Naive thymus-derived CD4-positive, alpha-beta T cell (primary cell): ENCODE measurements around the gene ATF6. TPM values are rescaled to one million over a fixed set of nuclear protein-coding genes. Genes with fewer than 3 reads are reported as not detected.
"Not testable (repeated sequence)": the region's sequence is repeated elsewhere in the genome, so short reads cannot be mapped to it uniquely, and the experiment has no call there.

Experiments used
- ATAC-seq: fragments of 150-1000 bp; cut with Tn5 transposase; 2 replicates; pipeline ENCODE4 v1.10.0; 2021; ENCODE audit warnings: mild to moderate bottlenecking, moderate library complexity
- CTCF ChIA-PET: fragments of 350-600 bp; sonication (Branson Sonifier 250); formaldehyde crosslinking; loops from one replicate; lab custom pipeline; 2021; ENCODE audit warnings: antibody characterized with exemption; lab: Charles Lee
- POLR2A ChIA-PET: fragments of 350-600 bp; sonication (Branson Sonifier 250); formaldehyde crosslinking; loops from one replicate; lab custom pipeline; 2021; ENCODE audit warnings: antibody characterized with exemption, inconsistent platforms; lab: Charles Lee
- DNase-seq, 9 donors: peaks; one replicate each; pipeline versions ENCODE4 v3.0.0 to v3.0.0-alpha.2; 2020 to 2022; ENCODE audit warnings: mixed read lengths in 1 of 9
- H3K27ac ChIP-seq: one replicate; pipeline ENCODE4 v1.7.0; 2013; ENCODE audit warnings: mild to moderate bottlenecking, low read depth, low read length, moderate library complexity
- H3K27me3 ChIP-seq, 2 donors: one replicate each; pipeline ENCODE4 v1.7.0; 2013; ENCODE audit warnings: low read length in 2 of 2, mild to moderate bottlenecking in 2 of 2, moderate library complexity in 2 of 2; ENCODE audit not compliant: control insufficient read depth in 2 of 2, insufficient read depth in 2 of 2
- H3K36me3 ChIP-seq, 3 experiments: 1 replicate in 2 of 3; 2 replicates in 1 of 3; pipeline ENCODE4 v1.7.0; 2013; ENCODE audit warnings: low read length in 3 of 3, mild to moderate bottlenecking in 3 of 3, moderate library complexity in 1 of 3; ENCODE audit not compliant: insufficient read depth in 3 of 3, control insufficient read depth in 2 of 3
- H3K4me1 ChIP-seq, 2 donors: one replicate each; pipeline ENCODE4 v1.7.0; 2013; ENCODE audit warnings: low read length in 2 of 2, mild to moderate bottlenecking in 2 of 2, moderate library complexity in 1 of 2; ENCODE audit not compliant: control insufficient read depth in 2 of 2, insufficient read depth in 2 of 2
- H3K4me3 ChIP-seq: 2 replicates; pipeline ENCODE4 v1.7.0; 2013; ENCODE audit warnings: mild to moderate bottlenecking, low read length
- H3K9me3 ChIP-seq, 3 experiments: 1 replicate in 2 of 3; 2 replicates in 1 of 3; pipeline ENCODE4 v1.7.0; 2013; ENCODE audit warnings: low read length in 3 of 3; ENCODE audit not compliant: control insufficient read depth in 2 of 3
- H3K27ac Mint-ChIP-seq, 9 donors: one replicate each; pipeline ENCODE4 v1.8.0; 2020 to 2022; ENCODE audit warnings: mixed read lengths in 9 of 9, mild to moderate bottlenecking in 8 of 9, moderate library complexity in 5 of 9, inconsistent platforms in 2 of 9
- H3K27me3 Mint-ChIP-seq, 5 donors: one replicate each; pipeline ENCODE4 v1.8.0; 2021 to 2022; ENCODE audit warnings: mixed read lengths in 5 of 5, mild to moderate bottlenecking in 1 of 5
- H3K36me3 Mint-ChIP-seq, 5 donors: one replicate each; pipeline ENCODE4 v1.8.0; 2020 to 2022; ENCODE audit warnings: mixed read lengths in 5 of 5, mild to moderate bottlenecking in 3 of 5, inconsistent platforms in 1 of 5
- H3K4me1 Mint-ChIP-seq, 7 donors: one replicate each; pipeline ENCODE4 v1.8.0; 2020 to 2022; ENCODE audit warnings: mixed read lengths in 7 of 7, mild to moderate bottlenecking in 3 of 7, inconsistent platforms in 1 of 7
- H3K4me3 Mint-ChIP-seq, 10 donors: one replicate each; pipeline ENCODE4 v1.8.0; 2020 to 2022; ENCODE audit warnings: mild to moderate bottlenecking in 10 of 10, mixed read lengths in 10 of 10, moderate library complexity in 6 of 10, inconsistent platforms in 2 of 10
- H3K9me3 Mint-ChIP-seq, 11 donors: one replicate each; pipeline ENCODE4 v1.8.0; 2020 to 2022; ENCODE audit warnings: mixed read lengths in 11 of 11, mild to moderate bottlenecking in 4 of 11, inconsistent platforms in 1 of 11, moderate library complexity in 1 of 11
- intact Hi-C, 2 donors: fragments of 100-400 bp; cut with micrococcal nuclease; formaldehyde crosslinking; loops; one replicate each; pipeline ENCODE4 v1.15.1; 2023
- polyA plus RNA-seq, 2 donors: library from polyadenylated mRNA; unstranded; fragments of 300-500 nt; fragmentation: Illumina TruSeq; gene quantifications; one replicate each; pipeline ENCODE4 v1.2.3, GENCODE V29; 2021
- total RNA-seq, 6 experiments: library from RNA in 5 of 6; stranded (reverse) in 5 of 6; gene quantifications; 1 replicate in 5 of 6; 2 replicates in 1 of 6; pipeline ENCODE4 v1.2.3 and lab custom pipeline; 2021 to 2026

ATF6 gene
- total and polyA plus RNA-seq, 7 experiments from 2014 or later, result 17.9 to 27.5 (median 22.5) TPM

DNA sequence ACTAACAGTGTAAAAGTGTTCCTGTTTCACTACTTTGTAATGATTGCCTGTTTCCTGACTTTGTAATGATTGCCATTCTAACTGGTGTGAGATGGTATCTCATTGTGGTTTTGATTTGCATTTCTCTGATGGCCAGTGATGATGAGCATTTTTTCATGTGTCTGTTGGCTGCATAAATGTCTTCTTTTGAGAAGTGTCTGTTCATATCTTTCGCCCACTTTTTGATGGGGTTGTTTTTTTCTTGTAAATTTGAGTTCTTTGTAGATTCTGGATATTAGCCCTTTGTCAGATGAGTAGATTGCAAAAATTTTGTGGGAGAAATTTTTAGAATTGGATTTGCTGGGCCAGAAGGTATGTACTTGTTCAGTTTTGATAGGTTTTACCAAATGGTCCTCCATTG is 43.5 kb downstream of the ATF6 start:
- H3K27ac Mint-ChIP-seq, CTCF ChIA-PET, H3K4me1 ChIP-seq, ATAC-seq, H3K4me3 ChIP-seq, H3K9me3 ChIP-seq, H3K27me3 ChIP-seq, H3K4me3 Mint-ChIP-seq, H3K27ac ChIP-seq, H3K27me3 Mint-ChIP-seq, DNase-seq, POLR2A ChIA-PET: not testable (repeated sequence)
- H3K4me1 Mint-ChIP-seq, result peaks cover 3 to 25% (median 15%) of the 10 kb centered on the region in 7 donors
- H3K9me3 Mint-ChIP-seq, result peaks cover 0 to 21% (median 13%) of the 10 kb centered on the region in 11 donors
- peaks cover 11 to 64% (median 51%) of the 10 kb centered on the region in 5 donors for H3K36me3 Mint-ChIP-seq
- H3K36me3 ChIP-seq, result peaks cover 0 to 31% (median 0%) of the 10 kb centered on the region in 3 experiments
- intact Hi-C loops, result loop anchor here in 1 of 2 donors (5.0 kb wide), 1 partner anchor 33 kb away; no protein-coding TSS in a partner anchor

GRCh38 chr1:161810780-161811179 is 44.7 kb downstream of the ATF6 start:
- H3K36me3 Mint-ChIP-seq, result peaks cover 11 to 64% (median 52%) of the 10 kb centered on the region in 5 donors
- Histone ChIP-seq H3K27me3 (no peaks in the 10 kb centered on the region), H3K27ac (no peak overlapping the region), H3K36me3 (peaks cover 0 to 31% (median 0%) of the 10 kb centered on the region in 3 experiments), H3K4me1 (no peaks in the 10 kb centered on the region), H3K4me3 (no peak overlapping the region), H3K9me3 (no peaks in the 10 kb centered on the region)
- H3K9me3 Mint-ChIP-seq, result peaks cover 0 to 21% (median 13%) of the 10 kb centered on the region in 11 donors
- no peak overlapping the region for H3K27ac Mint-ChIP-seq
- ChIA-PET POLR2A (no interaction called here), CTCF (no interaction called here)
- intact Hi-C loops, result no loop called here
- H3K4me3 Mint-ChIP-seq, result no peak overlapping the region
- H3K27me3 Mint-ChIP-seq, result no peaks in the 10 kb centered on the region
- ATAC-seq, result no peak
- peaks cover 3 to 24% (median 14%) of the 10 kb centered on the region in 7 donors for H3K4me1 Mint-ChIP-seq
- no peak for DNase-seq

DNA sequence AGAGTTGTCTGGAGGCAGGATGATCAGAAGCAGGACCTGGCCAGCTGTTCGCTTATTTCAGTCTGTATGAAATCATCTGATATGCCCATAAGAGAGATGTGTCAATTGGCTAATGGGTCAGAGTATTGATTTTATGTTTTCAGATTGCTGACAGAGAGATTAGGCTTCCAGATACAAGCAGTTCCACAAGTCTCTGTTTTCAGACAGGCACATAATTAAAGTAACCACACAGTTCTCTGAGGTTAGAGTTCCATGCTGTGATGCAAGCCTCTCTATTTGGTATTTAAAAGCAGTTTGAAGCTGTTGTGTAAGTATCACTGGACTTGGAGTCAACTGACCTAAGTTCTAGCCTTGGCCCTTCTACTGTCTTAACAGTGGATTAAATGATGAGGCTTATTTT is 50.1 kb downstream of the ATF6 start:
- no peak for ATAC-seq

DNA sequence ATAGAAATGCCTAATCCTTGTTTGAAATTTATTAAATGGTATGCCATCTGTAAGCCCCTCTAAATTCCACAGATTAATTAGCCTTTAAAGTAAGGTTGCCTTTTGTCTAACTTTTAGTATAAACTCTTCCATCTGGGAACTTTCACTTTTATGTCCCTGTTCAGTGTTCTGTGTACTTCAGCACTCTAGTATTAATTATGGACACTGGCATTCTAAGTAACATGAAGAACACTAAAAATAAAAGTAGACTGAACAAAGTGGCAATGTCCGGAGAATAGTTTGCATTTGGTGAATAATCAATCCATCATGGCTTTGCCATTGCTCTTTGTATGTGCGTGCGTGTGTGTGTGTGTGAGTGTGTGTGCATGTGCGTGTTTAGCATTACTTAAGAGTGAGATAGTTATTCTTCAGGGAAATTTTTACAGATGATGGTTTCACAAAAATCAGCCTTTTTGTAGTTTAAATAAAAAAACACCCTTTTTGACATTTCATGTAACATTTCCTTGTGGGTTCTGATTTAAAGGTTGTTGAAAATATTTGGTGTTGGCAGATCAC is 51.1 kb downstream of the ATF6 start:
- peaks cover 5 to 22% (median 10%) of the 10 kb centered on the region in 3 experiments for H3K36me3 ChIP-seq
- ChIA-PET CTCF (no interaction called here), POLR2A (no interaction called here)
- no peaks in the 10 kb centered on the region for H3K9me3 ChIP-seq
- ATAC-seq, result no peak
- Mint-ChIP-seq H3K27me3 (no peaks in the 10 kb centered on the region), H3K9me3 (no peaks in the 10 kb centered on the region), H3K36me3 (peaks cover 23 to 58% (median 50%) of the 10 kb centered on the region in 5 donors), H3K27ac (no peak overlapping the region), H3K4me1 (peaks cover 0 to 21% (median 6%) of the 10 kb centered on the region in 7 donors), H3K4me3 (no peak overlapping the region)
- H3K4me3 ChIP-seq, result no peak overlapping the region
- H3K27ac ChIP-seq, result no peak overlapping the region
- intact Hi-C loops, result no loop called here
- no peak for DNase-seq
- H3K4me1 ChIP-seq, result no peaks in the 10 kb centered on the region
- H3K27me3 ChIP-seq, result no peaks in the 10 kb centered on the region

More for the DNA sequence above, 50.1 kb downstream of the ATF6 start:
- Mint-ChIP-seq H3K36me3 (peaks cover 15 to 58% (median 50%) of the 10 kb centered on the region in 5 donors), H3K9me3 (peaks cover 0 to 5% (median 0%) of the 10 kb centered on the region in 11 donors), H3K4me3 (no peak overlapping the region), H3K4me1 (peaks cover 0 to 21% (median 13%) of the 10 kb centered on the region in 7 donors), H3K27me3 (no peaks in the 10 kb centered on the region), H3K27ac (no peak overlapping the region)
- Histone ChIP-seq H3K27me3 (no peaks in the 10 kb centered on the region), H3K4me3 (no peak overlapping the region), H3K36me3 (peaks cover 0 to 17% (median 0%) of the 10 kb centered on the region in 3 experiments), H3K27ac (no peak overlapping the region), H3K9me3 (no peaks in the 10 kb centered on the region), H3K4me1 (no peaks in the 10 kb centered on the region)
- no peak for DNase-seq
- POLR2A ChIA-PET, result interaction anchor here (0.5 to 0.8 kb wide), 2 partner anchors 236 to 1894 kb away, joined by 3 read pairs; no protein-coding TSS in a partner anchor
- intact Hi-C loops, result no loop called here
- CTCF ChIA-PET, result no interaction called here

GRCh38 chr1:161820914-161821313 is 54.8 kb downstream of the ATF6 start:
- ATAC-seq (no peak), DNase-seq (no peak)
- ChIA-PET POLR2A (no interaction called here), CTCF (interaction anchor here (1.2 kb wide), 1 partner anchor 28 kb away, joined by 7 read pairs; no protein-coding TSS in a partner anchor)
- Histone ChIP-seq H3K4me1 (no peaks in the 10 kb centered on the region), H3K36me3 (peaks cover 5 to 43% (median 10%) of the 10 kb centered on the region in 3 experiments), H3K27me3 (no peaks in the 10 kb centered on the region), H3K9me3 (no peaks in the 10 kb centered on the region), H3K4me3 (no peak overlapping the region), H3K27ac (no peak overlapping the region)
- intact Hi-C loops, result no loop called here
- Mint-ChIP-seq H3K27me3 (no peaks in the 10 kb centered on the region), H3K4me3 (no peak overlapping the region), H3K9me3 (no peaks in the 10 kb centered on the region), H3K36me3 (peaks cover 26 to 73% (median 68%) of the 10 kb centered on the region in 5 donors), H3K4me1 (peaks cover 0 to 15% (median 6%) of the 10 kb centered on the region in 7 donors), H3K27ac (no peak overlapping the region)

- H3K36me3 Mint-ChIP-seq, result peaks cover 18 to 81% (median 75%) of the 10 kb centered on the region in 5 donors
- CTCF ChIA-PET, result no interaction called here
These were observed 58.5 kb downstream of the ATF6 start for GRCh38 chr1:161824618-161825017.

More at GRCh38 chr1:161824618-161825017, 58.5 kb downstream of the ATF6 start:
- no peak for DNase-seq
- ATAC-seq, result no peak
- H3K4me3 ChIP-seq, result no peak overlapping the region
- peaks cover 5 to 36% (median 10%) of the 10 kb centered on the region in 3 experiments for H3K36me3 ChIP-seq
- intact Hi-C loops, result no loop called here
- H3K27me3 Mint-ChIP-seq, result no peaks in the 10 kb centered on the region
- POLR2A ChIA-PET, result no interaction called here
- H3K9me3 ChIP-seq, result no peaks in the 10 kb centered on the region
- H3K9me3 Mint-ChIP-seq, result peaks cover 0 to 6% (median 0%) of the 10 kb centered on the region in 11 donors
- no peak overlapping the region for H3K27ac ChIP-seq
- no peak overlapping the region for H3K4me3 Mint-ChIP-seq
- H3K4me1 ChIP-seq, result no peaks in the 10 kb centered on the region
- no peaks in the 10 kb centered on the region for H3K27me3 ChIP-seq
- H3K4me1 Mint-ChIP-seq, result peaks cover 0 to 7% (median 5%) of the 10 kb centered on the region in 7 donors
- no peak overlapping the region for H3K27ac Mint-ChIP-seq
